ENCODE results near the gene MCM8.

DNA sequence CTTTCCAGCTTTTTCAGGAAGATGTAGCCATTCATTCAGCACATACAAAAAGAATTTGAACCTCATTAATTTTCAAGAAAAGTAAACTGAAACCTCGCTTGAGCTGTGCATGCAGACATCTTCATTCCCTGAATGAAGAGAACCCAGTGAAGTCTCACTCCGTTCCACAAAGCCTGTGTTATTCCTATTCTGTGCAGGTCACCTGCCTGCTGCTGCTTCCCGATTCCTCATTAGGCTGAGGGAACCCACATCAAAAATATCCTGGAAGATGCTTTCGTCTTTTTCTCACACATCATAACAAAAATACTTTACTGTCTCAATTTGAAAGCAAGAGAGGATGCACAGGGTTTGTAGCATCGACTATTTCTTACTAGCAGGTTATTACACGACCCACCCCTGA lies 40.3 kb upstream of the MCM8 start:
- TF ChIP-seq, protein P1, sequence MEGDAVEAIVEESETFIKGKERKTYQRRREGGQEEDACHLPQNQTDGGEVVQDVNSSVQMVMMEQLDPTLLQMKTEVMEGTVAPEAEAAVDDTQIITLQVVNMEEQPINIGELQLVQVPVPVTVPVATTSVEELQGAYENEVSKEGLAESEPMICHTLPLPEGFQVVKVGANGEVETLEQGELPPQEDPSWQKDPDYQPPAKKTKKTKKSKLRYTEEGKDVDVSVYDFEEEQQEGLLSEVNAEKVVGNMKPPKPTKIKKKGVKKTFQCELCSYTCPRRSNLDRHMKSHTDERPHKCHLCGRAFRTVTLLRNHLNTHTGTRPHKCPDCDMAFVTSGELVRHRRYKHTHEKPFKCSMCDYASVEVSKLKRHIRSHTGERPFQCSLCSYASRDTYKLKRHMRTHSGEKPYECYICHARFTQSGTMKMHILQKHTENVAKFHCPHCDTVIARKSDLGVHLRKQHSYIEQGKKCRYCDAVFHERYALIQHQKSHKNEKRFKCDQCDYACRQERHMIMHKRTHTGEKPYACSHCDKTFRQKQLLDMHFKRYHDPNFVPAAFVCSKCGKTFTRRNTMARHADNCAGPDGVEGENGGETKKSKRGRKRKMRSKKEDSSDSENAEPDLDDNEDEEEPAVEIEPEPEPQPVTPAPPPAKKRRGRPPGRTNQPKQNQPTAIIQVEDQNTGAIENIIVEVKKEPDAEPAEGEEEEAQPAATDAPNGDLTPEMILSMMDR (IDR thresholded peaks at IDR 0.05) = no peak
- no peak for TF ChIP-seq POLR2A (IDR thresholded peaks at IDR 0.05)

All from thyroid gland (tissue), 4 donors.